ENCODE measurements around the gene RAD54L2. TPM values are rescaled to one million over a fixed set of nuclear protein-coding genes. Genes with fewer than 3 reads are reported as not detected.

The RAD54L2 gene
- total RNA-seq, 2 experiments from 2014 or later = 29.8 to 32.7 TPM

Other genes starting within 250 kb of the RAD54L2 start
- 10 to 100 TPM; 86.2 to 88.2 TPM for gene MANF, start 153.4 kb upstream of the RAD54L2 start, total RNA-seq
- 10 to 100 TPM; 30.5 to 32.6 TPM for gene RBM15B, start 147.4 kb upstream of the RAD54L2 start, total RNA-seq
- gene DCAF1, start 38.7 kb upstream of the RAD54L2 start, total RNA-seq = 10 to 100 TPM; 33.3 to 35.4 TPM
- 10 to 100 TPM; 49.3 to 49.8 TPM for gene TEX264, start 132.5 kb downstream of the RAD54L2 start, total RNA-seq
- gene GRM2, start 168.3 kb downstream of the RAD54L2 start, total RNA-seq = 1 to 10 TPM; 1.4 to 2.2 TPM
- gene IQCF6, start 240.5 kb downstream of the RAD54L2 start, total RNA-seq = not detected